ENCODE results near the gene DNAJC3. TPM values are rescaled to one million over a fixed set of nuclear protein-coding genes. Genes with fewer than 3 reads are reported as not detected.

DNAJC3 gene
- total and polyA plus RNA-seq, 2 donors from 2014 or later: 20.1 to 65.9 TPM

DNA sequence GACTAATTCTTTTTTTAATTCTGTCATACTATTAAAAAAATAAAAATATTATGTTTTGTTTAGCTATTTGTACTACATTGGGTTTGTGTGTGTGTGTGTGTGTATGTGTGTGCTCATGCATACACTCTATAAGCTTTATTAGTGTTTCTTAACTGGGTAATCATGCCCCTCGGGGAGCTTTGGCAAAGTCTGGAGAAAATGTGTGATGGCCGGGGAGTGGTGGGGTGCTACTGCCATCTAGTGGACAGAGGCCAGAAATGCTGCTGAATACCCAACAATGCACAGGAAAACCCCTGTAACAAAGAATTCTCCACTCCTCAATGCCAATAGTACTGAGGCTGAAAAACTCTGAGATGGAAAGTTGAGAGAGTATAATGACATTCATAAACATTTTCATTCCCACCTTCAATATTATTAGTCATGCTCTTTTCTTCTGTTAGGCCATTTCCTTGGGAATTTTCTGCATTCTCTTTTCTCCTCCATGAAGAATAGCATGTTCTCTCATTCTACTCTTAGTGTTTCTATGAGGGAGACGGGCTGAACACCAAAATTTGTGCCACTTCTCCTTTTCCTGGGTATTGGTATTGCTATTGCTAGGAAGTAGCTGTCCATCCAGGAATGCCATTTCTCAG is 157.3 kb downstream of the DNAJC3 start:
- Histone ChIP-seq H3K27ac (ENCODE audit: low read depth in 2 of 2, low read length in 2 of 2) (no peak overlapping the region), H3K9me3 (ENCODE audit: control insufficient read depth in 2 of 3, insufficient read depth in 1 of 3, low read length in 3 of 3) (peaks cover 0 to 4% (median 0%) of the 10 kb centered on the region in 3 donors), H3K4me1 (ENCODE audit: control insufficient read depth in 2 of 3, insufficient read depth in 2 of 3, low read depth in 1 of 3, low read length in 3 of 3) (peaks cover 0 to 2% (median 0%) of the 10 kb centered on the region in 3 donors), H3K4me3 (ENCODE audit: low read length in 3 of 3) (no peak overlapping the region), H3K9ac (ENCODE audit: low read length in 3 of 3) (no peak overlapping the region), H3K36me3 (ENCODE audit: control insufficient read depth in 2 of 3, insufficient read depth in 3 of 3, low read length in 3 of 3) (no peaks in the 10 kb centered on the region), H3K27me3 (ENCODE audit: control insufficient read depth, insufficient read depth, low read length) (no peaks in the 10 kb centered on the region)
- peak; percentile 62 to 91 (median 83) for DNase-seq
- intact Hi-C loops (cut with DNase I): no loop called here
- TF ChIP-seq CTCF (IDR thresholded peaks at IDR 0.05; ENCODE audit: borderline replicate concordance, extremely low read depth, insufficient read depth): peak; percentile 92
- FAIRE-seq: peak; percentile 83

GRCh38 chr13:95841894-95842293 is 165.0 kb downstream of the DNAJC3 start:
- Histone ChIP-seq H3K9me3 (ENCODE audit: control insufficient read depth in 2 of 3, insufficient read depth in 1 of 3, low read length in 3 of 3) (peaks cover 0 to 4% (median 3%) of the 10 kb centered on the region in 3 donors), H3K27me3 (ENCODE audit: control insufficient read depth, insufficient read depth, low read length) (no peaks in the 10 kb centered on the region), H3K27ac (ENCODE audit: low read depth in 2 of 2, low read length in 2 of 2) (no peak overlapping the region), H3K4me3 (ENCODE audit: low read length in 3 of 3) (no peak overlapping the region), H3K9ac (ENCODE audit: low read length in 3 of 3) (no peak overlapping the region), H3K36me3 (ENCODE audit: control insufficient read depth in 2 of 3, insufficient read depth in 3 of 3, low read length in 3 of 3) (no peaks in the 10 kb centered on the region), H3K4me1 (ENCODE audit: control insufficient read depth in 2 of 3, insufficient read depth in 2 of 3, low read depth in 1 of 3, low read length in 3 of 3) (no peaks in the 10 kb centered on the region)
- no peak for TF ChIP-seq CTCF (IDR thresholded peaks at IDR 0.05; ENCODE audit: borderline replicate concordance, extremely low read depth, insufficient read depth)
- FAIRE-seq (no peak), DNase-seq (no peak)
- intact Hi-C loops (cut with DNase I): no loop called here

DNA sequence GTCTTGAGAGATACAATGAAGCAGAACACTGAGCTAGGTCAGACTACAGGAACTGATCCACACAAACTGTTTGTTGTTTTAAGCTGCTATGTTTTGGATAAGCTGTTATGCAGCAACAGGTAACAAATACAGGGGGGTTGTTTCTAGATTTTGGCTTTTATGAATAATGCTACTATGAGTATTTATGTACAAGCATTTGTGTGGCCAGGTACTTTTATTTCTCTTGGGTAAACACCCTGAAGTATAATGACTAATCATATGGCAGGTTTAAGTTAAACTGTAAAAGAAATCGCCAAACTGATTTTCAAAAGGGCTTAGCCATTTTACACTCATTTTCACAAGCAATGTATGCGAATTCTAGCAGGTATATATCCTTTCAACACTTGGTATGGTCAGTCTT is 166.0 kb downstream of the DNAJC3 start:
- Histone ChIP-seq H3K4me3 (ENCODE audit: low read length in 3 of 3) (no peak overlapping the region), H3K9ac (ENCODE audit: low read length in 3 of 3) (no peak overlapping the region), H3K4me1 (ENCODE audit: control insufficient read depth in 2 of 3, insufficient read depth in 2 of 3, low read depth in 1 of 3, low read length in 3 of 3) (no peaks in the 10 kb centered on the region), H3K36me3 (ENCODE audit: control insufficient read depth in 2 of 3, insufficient read depth in 3 of 3, low read length in 3 of 3) (no peaks in the 10 kb centered on the region), H3K27me3 (ENCODE audit: control insufficient read depth, insufficient read depth, low read length) (no peaks in the 10 kb centered on the region), H3K27ac (ENCODE audit: low read depth in 2 of 2, low read length in 2 of 2) (no peak overlapping the region), H3K9me3 (ENCODE audit: control insufficient read depth in 2 of 3, insufficient read depth in 1 of 3, low read length in 3 of 3) (peaks cover 0 to 4% (median under 1%) of the 10 kb centered on the region in 3 donors)
- DNase-seq (no peak), FAIRE-seq (no peak)
- intact Hi-C loops (cut with DNase I): no loop called here
- TF ChIP-seq CTCF (IDR thresholded peaks at IDR 0.05; ENCODE audit: borderline replicate concordance, extremely low read depth, insufficient read depth): no peak

Other genes starting within 250 kb of the DNAJC3 start
- gene CLDN10, start 124.4 kb upstream of the DNAJC3 start, total RNA-seq: 144 TPM
- 174 TPM for gene CLDN10, start 124.4 kb upstream of the DNAJC3 start, polyA plus RNA-seq (ENCODE audit: insufficient read depth, low read depth, low replicate concordance)
- 41.4 TPM for gene DZIP1, start 32.4 kb upstream of the DNAJC3 start, total RNA-seq
- 26.7 TPM for gene DZIP1, start 32.4 kb upstream of the DNAJC3 start, polyA plus RNA-seq (ENCODE audit: insufficient read depth, low read depth, low replicate concordance)

Measured in kidney (tissue), 14 donors.